ENCODE data around the gene MYL10.

Gene MYL10

GRCh38 chr7:101602484-101603241, 26.4 kb downstream of the MYL10 start:
- Histone ChIP-seq H3K27ac (no peak overlapping the region), H3K4me3 (no peak overlapping the region)

- H3K27ac ChIP-seq = no peak overlapping the region
- H3K4me3 ChIP-seq = no peak overlapping the region
Observed at GRCh38 chr7:101602082-101602481, 27.0 kb downstream of the MYL10 start.

DNA sequence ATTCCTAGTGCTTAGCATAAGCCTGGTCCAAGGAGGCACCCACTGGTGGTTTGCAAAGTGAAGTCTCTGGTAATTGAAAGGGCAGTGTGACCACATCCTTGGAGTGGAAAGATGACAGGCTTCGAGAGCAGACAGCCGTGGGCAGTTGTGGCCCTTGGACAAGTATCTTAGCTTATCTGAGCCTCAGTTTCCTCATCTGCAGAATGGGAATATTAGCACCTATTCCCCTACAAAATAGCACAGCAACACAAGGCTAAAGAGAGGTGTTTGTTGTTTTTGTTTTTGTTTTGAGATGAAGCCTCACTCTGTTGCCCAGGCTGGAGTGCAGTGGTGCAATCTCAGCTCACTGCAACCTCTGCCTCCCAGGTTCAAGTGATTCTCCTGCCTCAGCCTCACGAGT, 29.3 kb downstream of the MYL10 start:
- H3K27ac ChIP-seq = no peak overlapping the region
- H3K4me3 ChIP-seq = no peak overlapping the region

DNA sequence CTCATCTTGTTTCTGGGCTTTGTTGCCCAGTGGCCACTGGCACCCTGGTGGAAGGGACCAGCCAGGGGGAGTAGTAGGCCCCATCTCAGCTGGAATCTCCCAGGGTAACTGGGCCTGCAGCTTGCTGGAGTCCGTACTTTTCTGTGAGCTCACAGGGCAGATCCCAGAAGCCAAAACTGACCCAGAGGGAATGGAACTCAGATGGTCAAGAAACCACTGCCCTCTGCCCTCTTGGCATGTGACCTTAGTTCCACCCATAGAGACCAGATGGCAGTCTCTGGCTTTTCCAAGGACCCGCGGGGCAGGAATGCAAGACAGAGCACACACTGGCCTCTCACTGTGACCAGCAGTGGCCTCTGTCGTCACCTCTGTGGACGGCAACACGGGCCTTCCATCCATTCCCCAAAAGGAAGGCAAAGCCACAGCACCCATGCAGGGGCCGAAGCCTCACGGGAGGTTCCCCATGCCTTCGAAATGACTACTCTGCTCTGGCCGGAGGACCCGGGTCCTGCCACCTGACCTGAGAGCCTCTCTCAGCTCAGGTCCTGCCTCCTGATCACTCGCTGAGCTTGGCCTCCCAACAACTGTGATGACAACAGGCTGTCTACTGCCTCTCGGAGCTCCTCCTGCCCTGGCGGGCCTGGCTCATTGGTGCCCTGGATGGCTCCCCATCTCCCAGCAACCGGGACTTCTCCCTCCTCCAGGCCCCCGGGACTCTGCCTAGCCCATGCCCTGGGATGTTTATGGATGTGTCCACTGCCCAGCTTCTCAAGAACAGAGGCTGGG, 29.9 kb downstream of the MYL10 start:
- Histone ChIP-seq H3K27ac (no peak overlapping the region), H3K4me3 (no peak overlapping the region)

DNA sequence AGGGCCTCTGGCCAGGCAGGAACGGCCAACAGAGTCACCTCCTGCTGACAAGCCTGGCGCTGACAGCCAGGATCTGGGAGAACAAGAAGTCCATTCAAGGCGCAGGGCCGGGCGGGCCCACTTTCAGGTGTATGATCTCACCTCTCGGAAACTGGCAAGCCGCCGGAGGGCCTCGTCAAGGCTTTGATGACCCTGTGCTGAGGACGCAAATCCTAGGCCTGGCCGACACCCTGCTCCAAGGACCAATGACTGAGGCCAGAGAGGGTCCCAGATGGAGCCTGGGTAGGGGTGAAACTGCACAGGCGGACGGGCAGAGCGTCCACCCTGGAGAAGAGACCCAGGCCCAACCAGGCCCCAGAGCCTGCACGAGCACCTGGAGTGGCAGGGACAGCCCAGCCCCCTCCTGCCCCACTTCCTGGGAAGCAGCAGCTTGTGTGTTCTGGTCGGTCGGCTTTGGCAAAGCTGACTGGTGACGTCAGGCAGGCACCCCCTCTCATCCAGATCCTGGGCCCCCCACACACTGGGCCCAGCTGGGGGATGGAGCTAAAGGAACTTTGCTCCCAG, 30.6 kb downstream of the MYL10 start:
- H3K4me3 ChIP-seq = no peak overlapping the region
- no peak overlapping the region for H3K27ac ChIP-seq

DNA sequence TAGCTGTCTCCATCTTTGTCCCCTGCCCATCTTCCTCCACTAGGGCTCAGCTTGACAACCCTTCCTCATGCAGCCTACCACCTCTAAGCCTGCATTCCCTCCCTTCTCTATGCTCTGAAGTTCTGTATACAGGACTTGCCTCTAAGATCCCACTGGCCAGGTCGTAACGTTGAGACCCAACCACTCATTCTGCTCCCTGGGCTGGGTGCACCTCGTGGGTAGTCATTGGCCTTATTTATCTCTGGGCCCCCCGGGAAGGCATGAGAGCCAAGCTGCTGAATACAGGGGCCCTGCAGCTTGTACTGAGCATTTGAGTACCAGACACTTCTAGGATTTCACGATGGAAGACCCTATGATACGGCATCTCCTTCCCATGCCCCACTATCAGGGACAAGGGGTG, 31.2 kb downstream of the MYL10 start:
- H3K27ac ChIP-seq = no peak overlapping the region
- H3K4me3 ChIP-seq = no peak overlapping the region

DNA sequence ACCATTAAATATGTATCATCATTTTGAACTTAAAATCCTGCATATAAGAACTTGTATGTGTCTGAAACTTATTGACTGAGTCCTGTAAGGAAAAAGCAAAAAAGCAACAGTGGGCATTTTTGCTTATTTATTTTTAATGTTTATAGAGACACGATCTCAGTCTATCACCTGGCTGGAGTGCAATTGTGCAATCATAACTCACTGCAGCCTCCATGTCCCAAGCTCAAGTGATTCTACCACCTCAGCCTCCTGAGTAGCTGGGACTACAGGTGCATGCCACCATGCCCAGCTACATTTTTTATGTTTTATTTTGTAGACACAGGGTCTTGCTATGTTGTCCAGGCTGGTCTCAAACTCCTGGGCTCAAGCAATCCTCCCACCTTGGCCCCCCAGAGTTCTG, 32.2 kb downstream of the MYL10 start:
- H3K27ac ChIP-seq = no peak overlapping the region
- no peak overlapping the region for H3K4me3 ChIP-seq

DNA sequence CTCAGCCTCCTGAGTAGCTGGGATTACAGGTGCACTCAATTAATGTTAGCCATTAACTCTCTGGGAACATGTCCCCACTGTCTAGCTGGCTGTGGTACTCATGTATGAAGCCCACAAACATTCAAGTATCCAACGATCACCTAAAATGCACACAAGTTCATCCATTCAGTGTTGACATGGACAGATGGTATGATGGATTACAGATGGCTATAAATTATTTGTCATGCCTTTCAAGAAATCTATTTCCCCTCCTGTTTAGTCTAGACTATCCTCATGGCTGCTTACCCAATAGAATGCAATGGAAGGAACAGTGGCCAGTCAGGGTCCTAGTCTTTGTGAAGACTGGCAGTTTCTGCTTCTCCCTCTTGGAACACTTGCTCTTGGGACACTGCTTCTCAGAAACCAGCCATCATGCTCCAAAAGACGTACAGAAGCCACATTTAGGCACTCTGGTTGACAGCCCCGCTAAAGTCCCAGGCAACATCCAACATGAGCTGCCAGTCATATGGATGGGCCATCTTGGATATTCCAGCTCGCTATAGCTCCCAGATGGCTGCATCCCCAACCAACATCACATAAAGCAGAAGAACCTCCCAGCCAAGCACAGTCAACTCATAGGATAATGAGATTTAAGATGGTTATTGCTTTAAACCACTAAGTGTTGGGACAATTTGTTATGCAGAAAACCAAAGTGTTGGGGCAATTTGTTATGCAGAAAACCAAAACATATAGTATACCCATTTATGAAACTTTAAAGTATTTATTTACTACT, 33.1 kb downstream of the MYL10 start:
- no peak overlapping the region for H3K27ac ChIP-seq

DNA sequence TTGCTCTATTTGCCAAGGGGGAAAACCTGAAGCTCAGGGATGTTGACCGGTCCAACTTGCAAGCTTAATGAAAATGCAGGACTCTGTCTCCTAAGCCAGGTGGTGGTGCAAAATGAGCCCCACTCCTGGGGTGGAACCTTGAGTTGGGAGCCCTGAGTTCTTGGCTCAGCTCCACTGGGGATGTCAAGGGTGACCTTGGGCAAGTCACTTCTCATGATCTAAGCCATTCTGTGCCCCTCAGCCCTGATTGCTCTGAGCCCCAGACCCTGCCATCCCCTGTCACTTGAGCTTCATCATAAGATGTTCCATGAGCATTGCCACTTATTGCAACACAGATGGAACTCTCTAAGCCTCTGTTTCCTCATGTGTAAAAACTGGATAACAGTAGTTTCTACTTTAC, 33.9 kb downstream of the MYL10 start:
- no peak overlapping the region for H3K4me3 ChIP-seq
- H3K27ac ChIP-seq = no peak overlapping the region

More for the DNA sequence above, 33.1 kb downstream of the MYL10 start:
- H3K4me3 ChIP-seq = no peak overlapping the region

DNA sequence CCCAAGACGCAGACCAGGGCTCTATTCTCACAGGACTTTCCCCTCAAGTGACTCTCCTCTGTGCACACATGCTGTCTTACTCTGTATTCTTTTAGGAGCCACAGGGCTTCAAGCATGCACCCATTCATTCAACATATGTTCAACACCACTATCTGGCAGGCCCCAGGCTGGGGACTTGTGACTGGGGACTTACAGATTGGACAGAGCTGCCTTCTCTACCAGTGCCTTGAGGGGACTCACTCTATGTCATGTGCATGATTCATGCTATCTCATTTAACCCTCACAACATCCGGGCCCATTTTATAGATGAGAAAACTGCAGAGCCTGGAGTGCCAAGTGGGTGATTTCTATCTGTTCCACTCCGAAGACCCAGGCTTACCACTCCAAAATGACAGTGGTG, 34.3 kb downstream of the MYL10 start:
- no peak overlapping the region for H3K27ac ChIP-seq
- H3K4me3 ChIP-seq = no peak overlapping the region

DNA sequence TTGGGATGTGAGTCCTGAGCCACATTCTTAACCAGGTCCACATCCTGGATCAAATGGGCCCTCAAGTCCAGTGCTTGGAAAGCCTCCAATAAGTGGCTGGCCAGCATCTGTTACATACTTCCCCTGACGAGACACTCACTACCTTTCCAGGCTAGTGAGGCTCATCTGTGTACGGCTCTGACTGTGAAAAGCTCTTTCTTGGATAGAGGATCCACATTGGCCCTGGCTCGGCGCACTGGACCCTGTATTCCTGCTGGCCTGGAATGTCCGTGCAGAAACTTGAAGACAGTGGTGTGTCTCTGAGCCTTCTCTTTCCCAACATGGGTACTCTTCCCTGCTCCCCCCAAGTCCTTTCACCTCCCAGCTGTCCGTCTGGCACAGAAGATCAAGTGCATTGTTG, 35.5 kb downstream of the MYL10 start:
- Histone ChIP-seq H3K27ac (no peak overlapping the region), H3K4me3 (no peak overlapping the region)

- Histone ChIP-seq H3K4me3 (no peak overlapping the region), H3K27ac (no peak overlapping the region)
Observed at GRCh38 chr7:101591504-101591903, 37.6 kb downstream of the MYL10 start.

DNA sequence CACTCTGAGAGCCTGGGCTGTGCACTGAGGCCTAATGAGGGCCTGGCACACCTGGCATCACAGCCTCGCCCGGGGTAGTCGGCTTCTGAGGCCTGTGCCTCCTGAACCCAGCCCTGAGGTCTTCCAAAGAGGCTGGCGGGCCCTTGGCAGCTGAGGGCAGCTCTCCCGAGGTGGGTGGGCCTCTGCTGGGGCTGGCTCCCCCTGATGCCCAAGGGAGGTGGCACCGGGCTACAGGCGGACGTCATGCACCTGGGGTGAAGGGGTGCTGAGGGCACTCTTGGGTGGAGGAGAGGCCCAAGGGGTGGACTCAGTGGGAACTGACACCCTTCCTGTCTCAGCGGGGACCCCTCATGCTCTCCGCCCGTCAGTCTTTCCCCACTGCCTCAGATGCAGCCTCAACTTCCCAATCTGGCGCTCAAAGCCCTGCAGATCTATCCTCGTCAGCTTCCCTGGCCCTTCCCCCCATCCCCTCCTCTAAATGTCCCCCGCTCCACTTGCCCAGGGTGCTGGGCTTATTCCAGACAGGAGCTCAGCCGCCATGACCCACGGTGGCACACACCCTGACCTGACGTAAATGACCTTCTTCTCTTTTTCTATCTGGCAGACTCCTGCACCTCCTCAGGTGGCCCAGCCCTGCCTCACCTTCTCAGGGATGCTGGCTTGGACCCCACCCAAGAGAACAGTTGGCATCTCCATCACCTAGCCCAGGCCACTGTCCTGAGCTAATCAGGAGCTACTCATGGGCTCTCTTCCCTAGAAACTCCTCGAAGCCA, 38.2 kb downstream of the MYL10 start:
- no peak overlapping the region for H3K4me3 ChIP-seq

GRCh38 chr7:101589976-101590662, 39.0 kb downstream of the MYL10 start:
- Histone ChIP-seq H3K4me3 (no peak overlapping the region), H3K27ac (no peak overlapping the region)

More for the DNA sequence above, 38.2 kb downstream of the MYL10 start:
- no peak overlapping the region for H3K27ac ChIP-seq

DNA sequence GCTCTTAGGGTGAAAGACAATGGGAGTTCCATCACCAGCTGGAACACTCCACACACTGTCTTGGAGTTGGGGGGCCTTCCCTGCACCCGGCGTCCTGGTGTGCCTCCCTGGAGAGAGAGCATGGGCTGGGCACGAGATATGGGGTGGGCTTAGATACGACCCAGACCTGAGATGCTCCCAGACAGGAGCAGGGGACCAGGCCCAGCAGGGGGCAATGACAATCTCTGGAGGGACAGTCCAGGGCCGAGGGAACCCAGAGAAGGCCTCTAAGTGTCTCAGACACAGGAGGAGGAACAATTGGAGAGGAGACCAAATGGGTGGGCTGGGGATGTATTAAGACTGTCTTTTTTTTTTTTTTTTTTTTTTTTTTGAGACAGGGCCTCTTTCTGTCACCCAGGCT, 40.0 kb downstream of the MYL10 start:
- no peak overlapping the region for H3K27ac ChIP-seq
- no peak overlapping the region for H3K4me3 ChIP-seq

DNA sequence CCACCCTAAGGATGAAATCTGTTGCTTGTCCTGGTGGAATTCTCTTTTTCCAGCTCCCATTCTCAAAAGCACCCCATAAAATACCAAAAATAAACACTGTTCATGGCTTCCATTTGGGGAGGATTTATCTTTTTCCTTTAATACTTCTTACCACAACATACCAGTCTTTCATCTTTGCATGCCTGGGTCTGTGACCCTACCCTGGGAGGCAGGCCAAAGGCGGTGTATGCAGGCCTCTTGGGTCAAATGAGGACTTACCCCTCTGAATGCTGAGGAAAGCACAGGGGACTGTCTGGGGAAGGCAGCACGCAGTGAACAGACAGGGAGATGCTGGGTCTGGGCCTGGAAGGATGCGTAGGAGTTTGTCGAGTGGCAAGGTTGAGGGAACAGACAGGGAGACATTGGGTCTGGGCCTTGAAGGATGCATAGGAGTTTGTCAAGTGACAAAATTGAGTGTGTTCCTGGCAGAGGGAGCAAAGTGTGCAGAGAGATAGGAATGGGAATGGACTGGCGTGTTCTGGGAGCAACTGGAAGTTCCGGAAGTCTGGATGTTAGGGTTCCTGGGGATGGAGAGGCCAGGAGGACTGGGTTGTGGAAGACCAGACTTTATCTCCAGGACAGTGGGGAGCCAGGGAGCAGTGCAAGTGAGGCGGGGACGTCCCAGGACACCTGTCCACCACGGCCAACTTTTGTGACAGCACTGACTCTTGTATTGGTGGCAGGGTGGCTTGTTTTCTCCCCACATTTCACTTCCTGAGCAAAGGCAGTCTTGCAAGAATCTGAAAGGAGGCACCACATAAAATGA, 40.8 kb downstream of the MYL10 start:
- Histone ChIP-seq H3K27ac (peak overlapping the region in 1 of 21 experiments; percentile 19), H3K4me3 (no peak overlapping the region)

DNA sequence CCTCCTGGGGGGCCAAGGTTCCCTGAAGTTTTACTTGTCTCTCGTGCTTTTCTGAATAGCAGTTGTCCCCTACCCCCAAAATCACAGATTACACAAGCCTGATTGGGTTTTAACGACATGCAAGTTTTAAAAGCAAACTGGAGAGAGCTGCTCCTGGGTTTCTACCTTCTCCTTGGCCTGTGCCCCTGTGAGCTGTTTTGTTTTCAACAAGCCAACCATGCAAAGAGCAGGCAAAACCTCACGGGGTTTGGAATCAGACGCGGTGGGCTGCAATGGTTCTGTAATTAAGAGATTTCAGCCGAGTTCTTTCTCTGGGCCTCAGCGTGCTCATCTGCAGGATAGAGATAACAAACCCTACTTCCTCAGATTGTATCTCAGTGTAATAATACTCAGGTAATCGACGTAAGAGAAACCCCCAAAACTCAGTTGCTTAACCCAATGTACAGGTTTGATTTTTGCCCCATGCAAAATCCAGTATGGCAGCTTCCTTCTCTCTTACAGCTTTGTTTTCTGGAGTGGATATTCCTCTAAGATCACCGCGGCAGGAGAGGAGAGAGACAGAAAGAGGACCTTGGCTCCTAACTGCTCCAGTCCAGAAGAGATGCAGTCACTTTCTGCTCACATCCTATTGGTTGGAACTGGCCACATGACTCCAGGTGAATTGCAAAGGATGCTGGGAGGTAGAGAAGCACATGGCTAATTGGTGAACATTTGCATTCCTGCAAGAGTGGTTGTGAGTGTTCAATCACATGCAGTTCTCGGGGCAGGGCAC, 42.0 kb downstream of the MYL10 start:
- no peak overlapping the region for H3K27ac ChIP-seq
- no peak overlapping the region for H3K4me3 ChIP-seq

Measured in skin epidermis (tissue), 12 donors.